Caco-2 (cell line): ENCODE results near the gene NUDCD2. TPM values are rescaled to one million over a fixed set of nuclear protein-coding genes. Genes with fewer than 3 reads are reported as not detected.

ENCODE experiments used
- BruUV-seq: library from RNA; stranded (reverse); fragments of 400-500 nt; replicated peaks from 2 replicates; lab custom pipeline; 2021; lab: Mats Ljungman, UMichigan
- CTCF ChIA-PET: fragments of 300-600 bp; sonication (Branson Sonifier 250); formaldehyde crosslinking; loops from one replicate; lab custom pipeline; 2022; ENCODE audit warnings: antibody characterized with exemption; lab: Charles Lee
- POLR2A ChIA-PET: fragments of 300-600 bp; sonication (Branson Sonifier 250); formaldehyde crosslinking; loops from one replicate; lab custom pipeline; 2022; ENCODE audit warnings: antibody characterized with exemption; lab: Charles Lee
- DNase-seq, 2 experiments: peaks; one replicate each; pipeline versions ENCODE4 v3.0.0 to v3.0.0-alpha.2; 2020 to 2022
- H3K27me3 ChIP-seq: replicated peaks from 2 replicates; pipeline ENCODE4 v1.6.0; 2011; ENCODE audit warnings: low read length; ENCODE audit not compliant: control insufficient read depth, insufficient read depth
- H3K36me3 ChIP-seq: 2 replicates; pipeline ENCODE4 v1.5.1; 2011; ENCODE audit warnings: low read length; ENCODE audit not compliant: control insufficient read depth, insufficient read depth
- H3K4me1 ChIP-seq: fragments of 250-450 bp; sonication (Bioruptor Pico); 2 replicates; pipeline ENCODE4 v1.5.1; 2020; ENCODE audit warnings: mild to moderate bottlenecking
- H3K4me3 ChIP-seq: 2 replicates; pipeline ENCODE4 v1.5.1; 2011; ENCODE audit warnings: low read depth, mild to moderate bottlenecking, control low read depth, low read length
- H3K9me3 ChIP-seq: fragments of 250-450 bp; sonication (Bioruptor Pico); 2 replicates; pipeline ENCODE4 v1.5.1; 2020; ENCODE audit warnings: mild to moderate bottlenecking, moderate library complexity
- H3K27ac Mint-ChIP-seq: one replicate; pipeline ENCODE4 v1.8.0; 2022; ENCODE audit warnings: mixed read lengths; ENCODE audit not compliant: unreplicated experiment
- H3K27me3 Mint-ChIP-seq: one replicate; pipeline ENCODE4 v1.8.0; 2022; ENCODE audit warnings: mixed read lengths; ENCODE audit not compliant: insufficient read depth, unreplicated experiment
- H3K36me3 Mint-ChIP-seq: one replicate; pipeline ENCODE4 v1.8.0; 2022; ENCODE audit warnings: mild to moderate bottlenecking, mixed read lengths; ENCODE audit not compliant: insufficient read depth, unreplicated experiment
- H3K4me1 Mint-ChIP-seq: one replicate; pipeline ENCODE4 v1.8.0; 2022; ENCODE audit warnings: low read depth, mixed read lengths; ENCODE audit not compliant: unreplicated experiment
- H3K4me3 Mint-ChIP-seq: one replicate; pipeline ENCODE4 v1.8.0; 2022; ENCODE audit warnings: mild to moderate bottlenecking, moderate library complexity, mixed read lengths; ENCODE audit not compliant: unreplicated experiment
- H3K9me3 Mint-ChIP-seq: one replicate; pipeline ENCODE4 v1.8.0; 2022; ENCODE audit warnings: mixed read lengths; ENCODE audit not compliant: unreplicated experiment
- CTCF ChIP-seq, 2 experiments: fragments of 200-600 bp in 1 of 2; IDR thresholded peaks; 1 replicate in 1 of 2; 2 replicates in 1 of 2; pipeline versions ENCODE4 v1.5.1 to v1.8.0; 2011 to 2022; ENCODE audit warnings: antibody characterized with exemption in 1 of 2, control low read depth in 1 of 2, inconsistent platforms in 1 of 2, low read depth in 1 of 2, low read length in 1 of 2, mild to moderate bottlenecking in 1 of 2, moderate library complexity in 1 of 2; ENCODE audit not compliant: insufficient read depth in 1 of 2, severe bottlenecking in 1 of 2, unreplicated experiment in 1 of 2
- intact Hi-C: fragments of 100-400 bp; cut with micrococcal nuclease; formaldehyde crosslinking; loops from one replicate; pipeline ENCODE4 v1.10.0; 2022; ENCODE audit not compliant: unreplicated experiment
- total RNA-seq: library from RNA; stranded (reverse); gene quantifications from 2 replicates; pipeline ENCODE4 v1.2.3, GENCODE V29; 2022

Gene NUDCD2
- total RNA-seq, 1 experiment from 2014 or later = 50.0 TPM

DNA sequence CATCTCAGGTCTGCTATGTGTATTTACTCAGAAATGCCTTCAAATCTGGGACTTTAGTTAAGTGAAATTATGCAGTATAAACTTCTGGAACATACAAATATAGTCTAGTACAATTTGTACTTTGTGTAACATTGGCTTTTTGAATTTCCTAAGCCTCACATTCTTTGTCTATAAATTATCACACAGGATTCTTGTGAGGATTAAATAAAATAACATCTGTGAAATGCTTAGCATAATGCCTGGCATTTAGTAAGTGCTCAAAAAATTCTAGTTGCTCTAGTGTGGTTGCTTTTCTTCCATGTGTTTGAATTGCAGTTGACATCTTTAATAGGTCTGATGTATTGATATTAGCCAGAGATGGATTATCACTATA is 3.1 kb upstream of the NUDCD2 start:
- H3K36me3 ChIP-seq = no peaks in the 10 kb centered on the region; the same call in 1 of the 2 replicates
- peaks cover 41% of the 10 kb centered on the region for H3K36me3 Mint-ChIP-seq
- CTCF ChIA-PET = interaction anchor here (0.7 kb wide), 1 partner anchor 576 kb away, joined by 3 read pairs; no protein-coding TSS in a partner anchor
- H3K27me3 Mint-ChIP-seq = no peaks in the 10 kb centered on the region
- no peaks in the 10 kb centered on the region for H3K27me3 ChIP-seq
- H3K9me3 Mint-ChIP-seq = no peaks in the 10 kb centered on the region
- no peak overlapping the region for H3K4me3 ChIP-seq
- H3K4me1 ChIP-seq = peaks cover 13% of the 10 kb centered on the region; the same call in 1 of the 2 replicates
- TF ChIP-seq CTCF (IDR thresholded peaks at IDR 0.05; ENCODE audit: insufficient read depth in 1 of 2, low read depth in 1 of 2, low read length in 1 of 2, severe bottlenecking in 1 of 2, unreplicated experiment in 1 of 2) = no peak
- peaks cover 5% of the 10 kb centered on the region for H3K4me1 Mint-ChIP-seq
- no peaks in the 10 kb centered on the region for H3K9me3 ChIP-seq
- no peak overlapping the region for H3K4me3 Mint-ChIP-seq
- no peak for DNase-seq
- no peak overlapping the region for H3K27ac Mint-ChIP-seq
- intact Hi-C loops = no loop called here
- no TSS peak for BruUV-seq
- POLR2A ChIA-PET = no interaction called here

- no peak for TF ChIP-seq CTCF (IDR thresholded peaks at IDR 0.05; ENCODE audit: insufficient read depth in 1 of 2, low read depth in 1 of 2, low read length in 1 of 2, severe bottlenecking in 1 of 2, unreplicated experiment in 1 of 2)
- H3K27me3 ChIP-seq = no peaks in the 10 kb centered on the region
- H3K36me3 ChIP-seq = no peaks in the 10 kb centered on the region; the same call in 1 of the 2 replicates
- H3K4me3 ChIP-seq = peak within 1 kb of the TSS; percentile 84
- DNase-seq = peak in 1 of 2 experiments; percentile 37
- ChIA-PET POLR2A (interaction anchor here (0.6 to 4.4 kb wide), 11 partner anchors 17 to 1161 kb away, joined by 3 to 120 read pairs (median 8); partner anchors contain the start of genes CCNG1 and MAT2B), CTCF (interaction anchor here (0.6 to 2.4 kb wide), 5 partner anchors 23 to 104 kb away, joined by 3 to 9 read pairs (median 4); partner anchors contain the start of genes CCNG1 and MAT2B)
- Mint-ChIP-seq H3K9me3 (no peaks in the 10 kb centered on the region), H3K36me3 (peaks cover 51% of the 10 kb centered on the region), H3K4me1 (no peaks in the 10 kb centered on the region), H3K4me3 (peak within 1 kb of the TSS; percentile 81), H3K27me3 (no peaks in the 10 kb centered on the region), H3K27ac (peak within 1 kb of the TSS; percentile 100)
- peaks cover 8% of the 10 kb centered on the region; the same call in 1 of the 2 replicates for H3K4me1 ChIP-seq
- TSS peak; percentile 91 for BruUV-seq
- intact Hi-C loops = loop anchor here (1.0 kb wide), 2 partner anchors 23 to 45 kb away; partner anchors contain the start of genes CCNG1 and MAT2B
- H3K9me3 ChIP-seq = no peaks in the 10 kb centered on the region
These were observed 765 bp upstream of the NUDCD2 start, which contains the start of gene HMMR for GRCh38 chr5:163460562-163461171. TSS of gene HMMR (plus strand) at chr5:163460632. CDS start at chr5:163460693, 61 bp downstream.

DNA sequence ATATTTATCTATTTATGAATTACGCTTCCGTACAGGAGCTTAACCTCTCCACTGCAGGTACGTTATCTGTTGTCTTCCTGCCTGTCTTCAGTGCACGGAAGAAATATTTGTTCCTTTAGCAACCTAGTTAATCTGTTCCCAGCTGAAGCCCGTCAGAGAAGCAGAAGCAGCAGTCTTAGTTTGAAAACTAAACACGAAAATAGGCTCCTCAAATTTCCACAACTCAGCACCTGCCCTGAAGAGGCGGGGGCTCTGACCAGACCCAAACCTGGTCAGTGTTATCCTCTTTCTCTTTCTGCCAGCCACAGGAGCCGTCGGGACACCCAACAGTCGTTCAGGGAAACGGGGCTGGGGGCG is 462 bp downstream of the NUDCD2 start:
- Mint-ChIP-seq H3K9me3 (no peaks in the 10 kb centered on the region), H3K36me3 (peaks cover 55% of the 10 kb centered on the region), H3K27ac (peak overlapping the region; percentile 100), H3K4me1 (no peaks in the 10 kb centered on the region), H3K27me3 (no peaks in the 10 kb centered on the region), H3K4me3 (peak overlapping the region; percentile 81)
- CTCF ChIA-PET = interaction anchor here (2.4 kb wide), 1 partner anchor 22 kb away, joined by 9 read pairs; the partner anchor contains the start of gene CCNG1
- Histone ChIP-seq H3K36me3 (no peaks in the 10 kb centered on the region; the same call in 1 of the 2 replicates), H3K4me1 (peaks cover 8% of the 10 kb centered on the region; the same call in 1 of the 2 replicates), H3K4me3 (peak overlapping the region; percentile 62), H3K9me3 (no peaks in the 10 kb centered on the region), H3K27me3 (no peaks in the 10 kb centered on the region)
- POLR2A ChIA-PET = interaction anchor here (1.5 to 4.4 kb wide), 3 partner anchors 21 to 86 kb away, joined by 4 to 120 read pairs (median 19); partner anchors contain the start of genes CCNG1 and MAT2B
- BruUV-seq = TSS peak; percentile 65
- no peak for TF ChIP-seq CTCF (IDR thresholded peaks at IDR 0.05; ENCODE audit: insufficient read depth in 1 of 2, low read depth in 1 of 2, low read length in 1 of 2, severe bottlenecking in 1 of 2, unreplicated experiment in 1 of 2)
- intact Hi-C loops = loop anchor here (1.0 kb wide), 1 partner anchor 10 kb away; no protein-coding TSS in a partner anchor
- DNase-seq = no peak
